NCI-H1930 (cell line): ENCODE data around the gene ZFP36L2.

ENCODE experiments used
- DNase-seq, 2 experiments: peaks; one replicate each; lab custom pipeline; 2025; lab: John Stamatoyannopoulos, UW

Gene ZFP36L2, protein sequence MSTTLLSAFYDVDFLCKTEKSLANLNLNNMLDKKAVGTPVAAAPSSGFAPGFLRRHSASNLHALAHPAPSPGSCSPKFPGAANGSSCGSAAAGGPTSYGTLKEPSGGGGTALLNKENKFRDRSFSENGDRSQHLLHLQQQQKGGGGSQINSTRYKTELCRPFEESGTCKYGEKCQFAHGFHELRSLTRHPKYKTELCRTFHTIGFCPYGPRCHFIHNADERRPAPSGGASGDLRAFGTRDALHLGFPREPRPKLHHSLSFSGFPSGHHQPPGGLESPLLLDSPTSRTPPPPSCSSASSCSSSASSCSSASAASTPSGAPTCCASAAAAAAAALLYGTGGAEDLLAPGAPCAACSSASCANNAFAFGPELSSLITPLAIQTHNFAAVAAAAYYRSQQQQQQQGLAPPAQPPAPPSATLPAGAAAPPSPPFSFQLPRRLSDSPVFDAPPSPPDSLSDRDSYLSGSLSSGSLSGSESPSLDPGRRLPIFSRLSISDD

DNA sequence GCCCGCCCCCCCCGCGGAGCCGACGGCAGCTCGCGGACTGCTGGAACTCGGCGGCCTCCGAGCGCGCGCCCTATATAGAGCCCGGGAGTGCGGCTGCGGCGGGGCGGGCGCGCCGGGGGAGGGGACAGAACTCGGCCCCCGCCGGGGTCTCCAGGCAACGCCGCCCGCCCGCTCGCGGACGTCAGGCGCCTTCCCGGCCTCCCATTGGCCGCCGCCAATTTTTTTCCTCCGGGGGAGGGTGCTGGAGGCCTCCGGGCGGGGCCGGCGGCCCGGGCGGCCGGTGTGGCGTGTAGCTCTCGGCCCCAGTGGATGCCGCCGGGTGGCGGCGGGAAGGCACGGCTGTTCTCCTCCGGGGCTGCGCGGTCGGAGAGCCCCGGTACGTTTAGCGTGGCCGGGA is at the start of gene ZFP36L2:
Gene ZFP36L2 (minus strand): TSS at position 49 of the 397 bp plus-strand sequence. CDS start 291 bp downstream, outside the sequence.
- DNase-seq, result peak; percentile 84 to 93

DNA sequence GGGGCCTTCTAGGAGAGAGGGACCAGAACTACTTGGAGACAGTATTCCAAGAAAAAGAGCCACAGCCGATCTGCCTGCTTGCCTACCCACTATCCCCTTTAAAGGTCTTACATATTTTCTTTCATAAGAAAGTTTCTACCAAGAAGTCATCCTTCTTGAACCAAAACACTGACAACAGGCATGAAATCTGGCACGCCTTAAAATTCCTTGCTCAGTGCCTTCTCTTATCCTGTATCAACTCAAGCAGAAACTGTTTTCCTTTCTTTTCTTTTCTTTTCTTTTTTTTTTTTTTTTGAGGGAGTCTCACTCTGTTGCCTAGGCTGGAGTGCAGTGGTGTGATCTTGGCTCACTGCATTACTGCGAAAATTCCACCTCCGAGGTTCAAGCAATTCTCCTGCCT is 48.3 kb upstream of the ZFP36L2 start:
- no peak for DNase-seq

DNA sequence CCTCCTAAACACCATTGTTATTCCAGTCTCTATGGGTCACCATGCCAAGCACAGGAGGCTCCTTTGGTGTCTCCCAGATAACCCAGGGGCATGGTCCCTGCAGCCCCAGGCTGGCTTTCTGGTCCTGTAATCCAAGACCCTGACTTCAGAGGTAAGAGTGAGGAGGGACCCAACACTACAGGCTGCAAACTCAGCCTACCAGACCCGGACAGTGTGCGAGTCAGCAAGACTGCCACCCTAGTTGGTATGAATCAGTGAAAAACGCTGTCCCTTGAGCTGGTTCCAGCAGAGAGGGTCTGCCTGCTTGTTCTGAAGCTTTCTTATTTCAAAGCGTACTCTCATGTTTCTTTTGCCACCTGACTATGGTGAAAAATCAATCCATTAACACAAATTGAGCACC is 47.6 kb upstream of the ZFP36L2 start:
- DNase-seq, result no peak

DNA sequence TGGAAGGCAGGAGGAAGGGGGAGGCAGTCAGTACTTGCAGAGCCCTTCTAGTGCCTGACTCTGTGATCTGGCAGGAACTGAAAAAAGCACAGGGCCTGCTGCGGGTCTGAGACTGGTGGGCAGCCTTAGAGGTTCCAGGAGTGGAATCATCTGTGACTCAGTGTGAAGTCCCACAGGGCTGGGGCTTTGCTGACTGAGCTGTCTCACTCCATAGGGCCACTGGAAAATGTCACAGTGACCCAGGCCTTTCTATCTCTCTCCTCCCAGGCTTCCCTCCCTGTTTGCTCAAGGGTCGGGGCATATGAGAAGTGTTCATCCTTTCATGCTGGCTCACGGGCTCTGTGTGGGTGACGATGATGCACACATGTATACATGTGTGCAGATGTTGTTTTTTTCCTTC is 47.1 kb upstream of the ZFP36L2 start:
- no peak for DNase-seq

DNA sequence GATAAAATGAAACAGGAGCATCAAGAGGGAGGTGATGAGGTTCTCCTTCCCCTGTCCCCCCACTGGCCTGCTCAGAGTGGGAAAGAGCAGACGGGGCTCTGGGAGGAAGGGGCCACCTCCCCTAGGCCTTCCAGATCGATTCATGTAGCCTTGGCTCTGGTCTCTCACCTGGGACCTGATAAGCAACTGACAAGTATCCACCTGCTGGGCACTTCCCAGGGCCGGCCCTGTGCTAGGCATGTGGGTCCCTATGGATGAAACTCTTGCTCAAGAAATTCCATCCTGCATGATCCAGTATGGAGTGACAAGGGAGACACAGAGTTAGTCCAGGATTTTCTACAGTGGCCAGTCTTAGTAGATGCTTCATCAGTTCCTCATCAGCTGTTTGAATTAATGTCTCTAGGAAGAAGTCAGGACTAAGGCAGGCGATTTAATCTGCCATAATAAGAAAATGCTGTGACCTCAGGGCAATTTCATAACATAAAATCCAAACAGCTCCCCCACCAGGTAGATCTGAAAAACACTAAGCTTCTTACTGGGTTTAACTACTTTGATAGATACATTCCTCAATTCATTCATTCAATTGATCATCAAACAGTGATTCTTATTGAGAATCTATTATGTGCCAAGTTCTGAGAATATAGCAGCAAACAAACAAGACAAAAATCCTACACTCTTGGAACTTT is 44.7 kb upstream of the ZFP36L2 start:
- DNase-seq, result no peak

DNA sequence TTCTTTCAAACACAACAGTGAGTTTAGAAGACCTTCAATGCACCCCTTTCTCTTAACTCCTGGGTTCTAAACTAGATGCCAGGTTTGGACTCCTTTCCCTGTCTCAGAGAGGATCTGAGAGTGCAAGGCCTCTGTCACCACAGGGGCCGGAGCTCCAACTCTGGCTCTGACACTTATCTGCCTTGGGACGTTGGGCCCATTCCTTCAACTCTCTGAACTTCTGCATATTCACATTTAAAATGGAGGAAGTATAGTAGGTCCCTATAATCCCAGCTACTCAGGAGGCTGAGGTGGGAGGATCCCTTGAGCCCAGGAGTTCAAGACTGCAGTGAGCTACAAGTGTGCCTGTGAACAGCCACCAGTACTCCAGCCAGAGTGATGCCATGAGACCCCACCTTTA is 44.1 kb upstream of the ZFP36L2 start:
- DNase-seq, result no peak

DNA sequence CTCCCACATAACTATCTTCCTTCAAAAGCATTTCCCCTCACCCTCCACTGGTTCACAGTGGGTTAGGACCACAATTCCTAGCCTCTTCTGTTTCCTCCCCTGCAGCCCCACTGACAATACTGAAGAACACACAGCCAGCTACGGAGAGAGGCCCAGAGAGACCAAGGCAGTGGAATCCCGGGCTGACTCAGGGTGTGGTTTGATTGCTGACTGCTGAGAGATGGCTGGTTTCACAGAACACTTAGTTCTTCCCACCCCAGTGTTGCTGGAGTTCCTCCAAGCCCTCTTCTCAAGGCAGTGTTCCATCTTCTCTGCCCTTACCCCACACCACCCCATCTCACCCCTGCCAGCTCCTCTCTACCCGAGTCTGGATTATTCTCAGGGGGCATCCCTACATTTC is 43.3 kb upstream of the ZFP36L2 start:
- DNase-seq, result no peak

DNA sequence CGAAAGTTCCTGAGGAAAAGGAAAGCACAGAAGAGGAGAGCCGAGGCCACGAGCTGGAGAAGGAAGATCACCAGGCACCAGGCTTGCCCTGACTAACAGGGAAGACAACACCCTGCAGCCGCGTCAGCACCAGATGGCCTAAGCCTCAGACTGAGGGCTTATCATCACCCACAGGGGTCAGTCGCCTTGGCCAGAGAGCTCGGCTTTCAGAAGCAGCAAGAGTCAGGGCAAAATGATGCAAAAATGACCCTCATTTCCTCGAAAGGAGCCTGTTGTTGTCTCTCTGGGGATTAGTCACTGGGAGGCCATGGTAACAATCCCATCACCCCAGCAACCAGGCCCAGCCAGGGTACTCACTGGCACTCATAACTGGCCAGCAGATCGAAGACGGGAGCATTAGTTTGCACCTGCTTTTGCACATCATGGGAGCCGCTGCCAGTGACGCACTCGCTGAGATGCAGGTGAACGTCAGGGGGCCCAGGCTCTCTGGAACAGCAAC is 42.7 kb upstream of the ZFP36L2 start:
- DNase-seq, result no peak

DNA sequence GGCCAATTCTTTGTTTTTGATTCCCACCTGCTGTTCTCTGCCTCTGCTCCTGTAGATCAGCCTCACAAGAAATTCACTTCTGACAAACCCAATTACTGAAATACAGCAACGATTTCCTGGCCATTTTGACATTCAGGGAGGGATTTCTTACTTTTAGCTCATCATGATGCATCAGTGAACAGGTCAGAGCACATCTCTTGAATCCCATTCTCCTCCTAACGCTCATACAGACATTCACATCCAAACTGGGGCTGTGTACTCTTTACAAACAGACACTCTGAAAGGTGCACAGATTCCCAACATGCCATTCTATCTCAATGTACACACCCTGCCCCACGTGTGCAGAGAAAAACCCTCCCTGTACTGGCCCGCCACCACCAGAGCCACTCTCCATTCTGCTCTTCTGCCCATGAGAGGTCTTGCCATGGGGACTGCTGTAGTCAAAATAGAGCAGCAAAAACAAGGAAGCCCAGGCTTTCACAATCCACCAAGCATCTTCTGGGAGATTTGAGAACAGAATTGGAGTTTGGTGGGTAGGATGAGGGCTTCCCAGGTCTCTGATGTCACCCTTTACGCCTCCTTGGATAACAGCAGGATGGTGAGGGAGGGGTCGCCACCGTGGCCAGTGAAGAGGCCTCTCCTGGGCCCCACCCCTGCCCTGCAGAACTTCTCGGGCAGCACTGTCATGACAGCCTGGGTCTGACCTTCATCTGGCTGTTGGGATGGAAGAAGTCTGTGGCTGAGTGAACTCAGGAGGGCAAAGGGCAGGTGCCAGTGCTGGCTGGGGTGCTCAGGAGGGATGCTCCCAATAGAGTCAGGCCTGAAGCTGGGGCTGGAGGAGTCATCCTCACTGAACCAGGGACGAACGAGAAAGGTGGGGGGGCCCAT is 41.9 kb upstream of the ZFP36L2 start:
- DNase-seq, result no peak

DNA sequence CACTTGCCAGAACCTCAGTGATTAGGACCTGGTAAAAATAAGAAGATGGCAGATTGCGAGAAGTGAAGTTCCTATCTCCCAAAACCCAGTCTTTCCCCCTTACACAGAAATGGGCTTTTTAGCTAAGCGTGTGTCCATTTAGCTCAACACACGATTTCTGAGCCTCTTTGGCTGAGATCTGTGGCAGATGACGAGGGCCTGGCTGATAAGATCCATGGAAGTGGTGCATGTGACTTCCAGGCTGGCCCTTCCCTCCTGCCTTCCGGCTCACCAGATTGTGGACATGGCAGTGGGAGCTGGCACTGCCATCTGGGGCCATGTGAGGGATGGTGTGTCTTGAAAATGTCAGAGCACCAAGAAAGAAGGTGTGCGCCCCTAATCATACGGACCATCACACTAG is 41.0 kb upstream of the ZFP36L2 start:
- DNase-seq, result no peak

DNA sequence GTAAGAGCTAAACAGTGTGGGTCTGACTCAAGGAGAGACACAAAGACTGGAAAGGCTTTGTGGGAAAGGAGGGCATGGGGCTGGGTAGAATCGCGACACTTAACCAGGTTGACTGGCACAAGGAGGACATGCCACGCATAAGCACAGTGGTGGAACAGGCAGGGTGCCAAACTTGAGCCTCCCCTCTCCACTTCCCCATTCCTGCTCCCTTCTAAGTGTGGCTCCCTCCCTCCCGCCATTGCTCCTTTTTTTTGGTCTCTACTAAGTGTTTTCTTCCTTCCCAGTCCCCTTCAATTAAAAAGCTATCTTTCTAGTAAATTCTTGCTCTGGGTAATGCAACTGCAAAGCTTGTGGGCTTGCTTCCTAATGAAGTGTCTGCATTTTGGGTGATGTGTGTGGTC is 40.3 kb upstream of the ZFP36L2 start:
- DNase-seq, result no peak

DNA sequence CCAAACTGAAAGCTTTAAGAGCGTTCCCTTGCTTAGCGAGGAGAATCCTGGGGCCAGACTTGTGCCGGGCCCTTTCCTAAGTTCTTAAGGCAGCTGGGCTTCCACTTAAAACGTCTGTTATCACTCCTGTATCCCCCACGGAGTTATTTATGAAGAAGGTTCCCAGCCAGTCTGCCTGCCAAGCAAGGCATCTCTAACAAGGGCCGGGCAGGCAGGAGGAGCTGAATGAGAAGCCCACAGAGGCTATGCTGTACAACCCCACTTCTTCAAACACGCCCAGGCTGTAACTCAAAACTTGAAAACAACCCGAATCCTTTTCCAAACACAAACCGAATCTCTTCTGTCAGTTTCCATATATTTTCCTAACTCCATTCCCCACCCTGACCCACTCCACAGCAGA is 39.0 kb upstream of the ZFP36L2 start:
- no peak for DNase-seq

DNA sequence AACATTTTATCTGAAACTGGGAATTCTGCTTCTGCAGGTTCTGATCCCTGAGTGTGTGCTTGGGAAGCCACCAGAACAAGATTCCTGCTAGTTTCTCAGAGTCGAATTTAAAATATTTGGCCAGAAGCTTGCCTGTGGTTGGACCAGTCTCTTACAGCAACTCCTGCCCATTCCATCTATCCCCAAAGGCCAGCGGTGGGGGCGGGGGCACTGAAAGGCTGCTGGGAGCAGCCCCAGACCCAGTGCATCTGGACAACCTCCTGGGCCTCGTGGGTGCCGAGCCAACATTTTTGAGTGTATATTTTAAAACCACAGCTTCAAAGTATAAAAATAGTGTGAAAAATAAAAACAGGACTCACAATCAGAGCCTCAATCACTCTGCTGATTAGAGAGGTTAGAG is 38.6 kb upstream of the ZFP36L2 start:
- DNase-seq, result no peak

DNA sequence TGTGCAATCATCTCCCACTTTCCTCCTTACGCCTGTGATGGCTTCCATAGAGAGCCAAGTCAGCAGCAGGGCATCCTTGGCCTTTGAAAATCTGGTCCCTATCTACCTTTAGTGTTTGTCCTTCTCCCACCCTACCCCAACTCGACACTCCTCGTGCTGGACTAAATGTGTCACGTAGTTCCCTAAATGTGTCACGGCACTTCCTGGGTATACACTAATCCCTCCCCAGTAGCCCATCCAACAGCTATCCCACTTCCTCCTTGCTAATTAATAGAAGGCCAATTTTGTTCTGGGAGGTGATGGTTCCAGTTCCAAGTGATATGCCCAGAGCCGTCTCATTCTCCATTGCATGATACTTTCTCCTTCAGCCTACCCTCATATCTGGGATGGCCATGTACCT is 36.5 kb upstream of the ZFP36L2 start:
- DNase-seq, result no peak

DNA sequence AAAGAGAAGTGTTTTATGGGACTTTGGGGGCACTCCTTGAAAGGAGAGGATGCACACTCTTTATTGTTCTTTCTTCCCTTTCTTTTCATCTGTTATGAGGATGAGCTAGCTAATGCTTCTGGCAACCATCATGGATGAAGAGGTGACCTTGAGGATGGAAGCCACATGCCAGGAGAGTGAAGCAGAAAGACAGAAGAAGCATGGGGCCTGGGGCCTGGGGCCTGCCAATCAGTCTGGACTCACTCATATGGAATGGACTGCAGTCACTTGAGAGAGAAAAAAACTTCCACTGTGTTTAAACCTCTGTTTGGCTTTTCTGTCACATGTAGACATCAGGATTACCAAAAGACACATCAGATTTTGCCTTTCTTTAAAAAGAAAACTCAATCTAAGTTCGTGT is 35.8 kb upstream of the ZFP36L2 start:
- no peak for DNase-seq

DNA sequence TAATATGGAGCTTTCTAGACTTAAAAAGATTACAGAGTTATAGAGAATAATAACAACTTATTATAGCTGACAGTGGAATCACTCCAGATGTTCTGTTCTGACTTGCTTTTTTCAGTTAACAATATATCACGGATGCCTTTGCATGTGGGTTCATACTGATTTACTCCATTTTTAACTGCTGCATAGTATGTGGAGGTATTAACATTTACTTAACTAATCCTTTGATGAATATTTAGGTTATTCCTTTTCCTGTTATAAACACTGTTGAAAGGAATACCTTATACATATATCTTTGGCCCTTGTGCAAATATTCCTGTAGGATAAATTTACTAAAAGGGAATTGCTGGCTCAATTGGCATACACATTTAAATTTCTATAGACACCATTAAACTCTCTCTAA is 33.1 kb upstream of the ZFP36L2 start:
- no peak for DNase-seq

DNA sequence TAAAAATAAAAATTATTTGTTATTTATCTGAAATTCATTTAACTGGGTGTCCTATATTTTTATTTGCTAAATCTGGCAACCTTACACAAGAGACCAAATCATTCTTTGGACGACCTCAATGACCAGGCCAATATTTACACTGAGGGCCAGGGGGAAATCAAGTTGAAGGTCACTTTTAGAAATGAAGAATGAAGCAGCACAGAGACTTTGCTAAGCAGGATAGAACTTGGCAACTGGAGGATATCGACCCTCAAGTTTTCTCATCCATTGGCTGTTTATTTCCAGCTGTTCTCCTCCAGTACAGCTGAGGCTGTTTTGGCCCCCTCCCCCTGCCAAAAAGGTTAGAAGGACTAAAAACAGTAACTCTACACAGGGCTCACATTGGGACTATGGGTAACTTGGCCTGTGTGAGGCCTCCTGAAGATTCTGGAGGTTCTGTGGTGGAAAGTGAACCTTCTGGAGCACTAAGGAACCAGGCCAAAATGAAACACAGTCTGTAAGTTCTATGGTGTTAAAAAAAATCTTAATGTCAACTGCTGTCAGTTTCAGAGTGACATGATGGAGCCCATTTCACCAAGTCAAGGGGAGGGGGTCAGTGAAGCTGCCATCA is 32.2 kb upstream of the ZFP36L2 start:
- no peak for DNase-seq

DNA sequence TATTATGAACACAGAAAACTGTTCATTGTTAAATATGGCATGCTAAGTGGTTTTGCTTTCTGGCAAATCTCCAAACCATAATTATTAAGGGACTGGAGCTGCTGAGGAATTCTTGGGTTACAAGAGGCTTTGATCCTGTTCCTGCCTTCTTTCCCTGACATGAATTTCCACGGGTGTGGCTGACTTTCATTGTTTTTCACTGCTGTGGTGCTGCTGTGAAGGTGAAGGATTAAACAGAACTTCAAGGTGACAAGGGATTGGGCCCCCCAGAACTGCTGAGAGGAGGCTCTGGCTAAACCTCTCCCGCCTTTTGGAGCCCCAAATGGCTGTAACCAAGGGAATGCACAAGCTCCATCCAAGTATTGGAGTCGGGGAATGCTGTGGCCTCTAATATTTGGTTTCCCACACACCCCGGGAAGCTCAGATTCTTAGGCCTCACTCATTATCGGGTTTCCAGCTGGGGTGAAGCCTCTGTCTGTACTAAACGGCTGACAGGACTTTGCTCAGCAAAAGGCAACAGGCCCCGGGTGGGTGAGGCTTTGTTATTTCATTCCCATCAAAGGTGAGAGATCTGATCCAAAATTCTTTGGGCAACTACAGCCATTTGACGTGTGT is 29.0 kb upstream of the ZFP36L2 start:
- DNase-seq, result no peak

DNA sequence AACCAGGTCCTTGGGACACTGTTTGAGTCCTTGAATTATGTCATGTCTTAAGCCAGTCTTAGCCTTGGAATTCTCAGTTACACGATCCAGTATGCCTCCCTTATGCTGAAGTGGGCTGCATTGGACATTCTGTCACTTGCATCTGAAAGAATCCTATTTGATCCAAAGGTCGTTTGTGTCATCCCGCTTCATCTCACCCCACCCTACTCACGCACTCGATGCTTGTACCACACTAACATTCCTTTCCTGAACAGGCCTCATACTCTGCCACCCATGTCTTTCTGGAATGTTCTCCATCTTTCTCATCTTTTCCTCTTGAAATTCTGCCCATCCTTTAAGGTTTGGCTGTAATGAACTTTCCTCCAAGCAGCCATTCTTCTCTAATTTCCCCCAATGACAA is 27.9 kb upstream of the ZFP36L2 start:
- no peak for DNase-seq

DNA sequence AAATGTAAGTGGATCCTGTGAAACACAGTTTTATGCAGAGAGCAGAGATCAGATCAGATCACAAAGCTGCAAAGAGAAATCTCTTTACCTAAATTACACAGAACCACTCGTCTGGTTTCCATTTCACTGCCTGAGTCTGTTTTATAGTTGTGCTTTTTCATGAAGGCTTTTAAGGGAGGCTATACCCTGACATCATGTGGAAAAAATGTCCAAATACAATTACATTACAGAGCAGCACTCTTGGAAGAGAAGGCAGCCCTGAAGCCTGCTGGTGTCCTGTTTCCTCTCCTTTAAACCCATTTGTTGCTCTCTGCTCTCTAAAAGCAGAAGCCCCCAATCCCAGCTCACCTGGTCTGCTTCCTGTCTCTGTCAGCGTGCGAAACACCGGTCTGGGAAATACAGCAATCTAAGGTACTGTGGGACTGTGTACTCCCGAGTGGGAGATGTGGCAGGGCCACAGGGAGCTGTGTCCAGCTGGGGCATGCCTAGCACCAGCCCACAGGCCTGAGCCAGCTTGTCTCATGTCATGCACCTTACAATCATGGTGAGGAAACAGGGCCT is 24.8 kb upstream of the ZFP36L2 start:
- no peak for DNase-seq

DNA sequence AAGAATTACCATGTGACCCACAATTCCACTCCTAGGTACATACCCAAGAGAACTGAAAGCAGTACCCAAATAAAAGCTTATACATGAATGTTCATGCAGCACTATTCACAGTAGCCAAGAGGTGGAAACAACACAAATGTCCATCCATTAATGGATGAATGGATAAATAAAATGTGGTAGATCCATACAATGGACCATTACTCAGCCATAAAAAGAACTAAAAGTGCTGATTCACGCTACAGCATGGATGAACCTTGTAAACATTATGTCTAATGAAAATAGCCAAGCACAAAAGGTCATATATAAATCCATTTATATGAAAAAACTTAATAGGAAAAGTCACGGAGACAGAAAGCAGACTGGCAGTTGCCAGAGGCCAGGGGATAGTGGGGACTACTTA is 23.6 kb upstream of the ZFP36L2 start:
- no peak for DNase-seq
